Measurements from ENCODE around the gene KIF13A.
"Not testable (repeated sequence)": the region's sequence is repeated elsewhere in the genome, so short reads cannot be mapped to it uniquely, and the experiment has no call there.

Gene KIF13A

GRCh38 chr6:17894905-17895304, 92.5 kb downstream of the KIF13A start:
- no peak for DNase-seq

GRCh38 chr6:17894191-17894590, 93.2 kb downstream of the KIF13A start:
- no peak for DNase-seq

GRCh38 chr6:17892097-17892686, 95.2 kb downstream of the KIF13A start:
- no peak for DNase-seq

- DNase-seq, result no peak
Measured at GRCh38 chr6:17890309-17890708, 97.1 kb downstream of the KIF13A start.

- DNase-seq, result not testable (repeated sequence)
Measured at GRCh38 chr6:17889777-17890176, 97.7 kb downstream of the KIF13A start.

GRCh38 chr6:17886891-17887290, 100.5 kb downstream of the KIF13A start:
- no peak for DNase-seq

- no peak for DNase-seq
Measured at GRCh38 chr6:17885889-17886576, 101.4 kb downstream of the KIF13A start.

- peak in 1 of 5 donors; percentile 44 for DNase-seq
Measured at GRCh38 chr6:17884498-17885478, 102.6 kb downstream of the KIF13A start.

- no peak for DNase-seq
Measured at GRCh38 chr6:17883665-17884497, 103.6 kb downstream of the KIF13A start.

- DNase-seq, result no peak
Measured at GRCh38 chr6:17881085-17881858, 106.2 kb downstream of the KIF13A start.

- DNase-seq, result no peak
Measured at GRCh38 chr6:17879184-17879583, 108.3 kb downstream of the KIF13A start.

- no peak for DNase-seq
Measured at GRCh38 chr6:17878734-17879133, 108.7 kb downstream of the KIF13A start.

- DNase-seq, result no peak
Measured at GRCh38 chr6:17877895-17878440, 109.5 kb downstream of the KIF13A start.

- no peak for DNase-seq
Measured at GRCh38 chr6:17877196-17877894, 110.1 kb downstream of the KIF13A start.

- DNase-seq, result no peak
Measured at GRCh38 chr6:17874753-17875152, 112.7 kb downstream of the KIF13A start.

- DNase-seq, result no peak
Measured at GRCh38 chr6:17872908-17873307, 114.5 kb downstream of the KIF13A start.

GRCh38 chr6:17871836-17872235, 115.6 kb downstream of the KIF13A start:
- DNase-seq, result no peak

GRCh38 chr6:17871189-17871519, 116.3 kb downstream of the KIF13A start:
- no peak for DNase-seq

GRCh38 chr6:17870300-17871188, 116.9 kb downstream of the KIF13A start:
- DNase-seq, result no peak

- DNase-seq, result no peak
Measured at GRCh38 chr6:17869753-17870050, 117.7 kb downstream of the KIF13A start.

All from T-helper 1 cell (primary cell).